ENCODE measurements around the gene TCF7.

Gene TCF7

GRCh38 chr5:134188092-134188491 lies 73.6 kb downstream of the TCF7 start:
- no peak for DNase-seq

DNA sequence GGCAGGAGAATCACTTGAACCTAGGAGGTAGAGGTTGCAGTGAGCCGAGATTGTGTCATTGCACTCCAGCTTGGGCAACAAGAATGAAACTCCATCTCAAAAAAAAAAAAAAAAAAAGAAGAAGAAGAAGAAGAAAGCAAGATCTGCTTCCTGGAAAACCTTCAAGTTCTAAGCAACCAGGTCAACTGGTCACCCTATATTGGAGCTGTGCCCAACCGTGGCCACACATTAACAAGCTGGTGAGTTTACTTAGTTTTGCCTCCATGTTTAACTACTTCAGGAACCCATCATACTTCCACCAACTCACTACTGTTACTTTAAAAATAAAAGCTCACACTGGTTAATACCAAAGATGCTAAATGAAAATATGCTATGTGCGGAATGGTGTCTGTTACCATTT lies 74.5 kb downstream of the TCF7 start:
- DNase-seq, result no peak

- no peak for DNase-seq
Measured at GRCh38 chr5:134195666-134196065, 81.2 kb downstream of the TCF7 start.

All from NCI-H510A (cell line).